Non-pigmented ciliary epithelial cell (primary cell): ENCODE measurements around the gene ANGPTL5.
"Not testable (repeated sequence)": the region's sequence is repeated elsewhere in the genome, so short reads cannot be mapped to it uniquely, and the experiment has no call there.

Experiments
- DNase-seq: peaks from one replicate; pipeline ENCODE4 v3.0.0-alpha.2; 2010; ENCODE audit warnings: low read depth

The ANGPTL5 gene

DNA sequence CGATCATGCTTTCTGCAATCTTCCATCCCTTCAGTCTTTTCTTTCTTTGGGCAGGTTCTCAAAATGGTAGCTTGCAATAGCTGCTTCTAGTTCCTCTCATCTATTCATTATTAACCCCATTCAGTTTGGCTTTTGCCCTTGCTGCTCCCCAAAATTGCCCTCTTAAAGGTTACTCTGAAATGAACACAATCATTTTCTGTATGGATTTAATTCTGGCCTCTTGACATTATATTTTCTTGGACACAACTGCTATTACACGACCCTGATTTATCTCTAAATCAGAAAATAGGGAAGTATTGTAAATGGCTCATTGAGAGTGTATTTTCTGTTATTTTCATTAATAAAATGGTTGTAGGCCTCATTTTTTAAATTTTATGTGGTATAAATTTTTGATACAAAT, at the start of gene ANGPTL5:
TSS of gene ANGPTL5 (minus strand) at position 101 of the 400 bp plus-strand sequence. CDS start 8,613 bp downstream, outside the sequence.
- DNase-seq = no peak

GRCh38 chr11:101964200-101964599, 47.9 kb upstream of the ANGPTL5 start:
- not testable (repeated sequence) for DNase-seq

- no peak for DNase-seq
Measured at GRCh38 chr11:101960231-101960630, 43.9 kb upstream of the ANGPTL5 start.

DNA sequence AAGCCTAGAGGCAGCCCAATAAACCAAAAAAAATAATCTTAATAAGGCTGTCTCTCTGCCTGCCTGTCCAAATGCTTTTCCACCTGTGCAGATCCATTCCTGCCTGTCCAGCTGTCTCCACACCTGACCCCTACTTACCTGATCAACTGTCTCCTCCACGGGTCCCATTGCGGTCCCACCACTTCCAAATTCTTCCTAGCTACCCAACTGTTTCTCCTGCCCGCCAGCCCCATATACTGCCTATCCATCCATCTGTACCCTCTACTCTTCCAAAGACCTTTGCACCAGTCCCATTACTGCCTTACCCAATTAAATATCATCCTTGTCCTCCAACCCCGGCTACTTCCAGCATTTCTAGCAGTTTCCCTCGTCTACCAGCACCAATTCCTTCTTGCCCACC, 39.4 kb upstream of the ANGPTL5 start:
- DNase-seq = no peak

DNA sequence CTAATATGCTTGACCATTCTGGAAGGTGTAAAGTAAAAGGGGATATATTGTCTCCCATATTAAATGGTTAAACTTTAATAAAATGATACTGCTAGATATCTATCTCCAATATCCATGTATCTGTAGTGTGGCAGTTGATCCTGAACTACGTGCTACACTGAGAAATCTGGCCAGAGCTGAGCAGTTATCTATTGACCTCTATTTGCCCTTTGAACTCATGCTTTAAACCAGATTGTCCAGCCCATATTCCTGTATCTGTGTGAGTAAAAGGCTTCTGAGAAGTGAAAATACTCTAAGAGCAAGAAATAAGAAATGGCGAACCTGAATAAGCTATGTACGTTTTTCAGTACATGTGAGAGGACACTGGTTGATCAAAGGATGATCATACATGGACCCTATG, 39.0 kb upstream of the ANGPTL5 start:
- DNase-seq = no peak

DNA sequence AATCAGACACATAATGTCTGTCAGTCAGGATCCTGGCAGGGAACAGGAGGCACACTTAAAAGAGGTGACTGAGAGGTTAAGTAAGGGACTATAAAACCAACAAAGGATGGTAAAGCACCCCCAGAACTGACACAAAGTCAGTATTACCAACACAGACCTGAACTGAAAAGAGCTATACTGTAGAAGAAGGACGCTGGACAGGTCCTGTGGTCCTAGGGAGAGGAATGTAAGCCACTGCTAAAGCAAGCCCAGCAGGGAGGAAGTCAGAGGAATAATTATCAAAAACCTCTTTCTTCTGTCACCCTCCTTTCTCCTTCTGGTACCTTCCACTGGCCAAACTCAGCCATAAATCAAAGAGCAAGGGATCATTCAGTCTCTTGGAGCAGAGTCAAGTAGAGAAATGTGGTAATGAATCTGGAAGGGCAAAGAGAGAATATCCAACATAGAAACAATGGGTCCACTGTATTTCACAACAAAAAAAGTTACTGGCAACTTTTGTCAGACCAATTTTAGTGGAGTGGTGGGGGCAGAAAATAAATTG, 33.4 kb upstream of the ANGPTL5 start:
- DNase-seq = no peak

- no peak for DNase-seq
Measured at GRCh38 chr11:101945448-101945847, 29.1 kb upstream of the ANGPTL5 start.

- DNase-seq = no peak
Measured at GRCh38 chr11:101944923-101945322, 28.6 kb upstream of the ANGPTL5 start.

- no peak for DNase-seq
Measured at GRCh38 chr11:101940901-101941520, 24.7 kb upstream of the ANGPTL5 start.

GRCh38 chr11:101931692-101932091, 15.4 kb upstream of the ANGPTL5 start:
- no peak for DNase-seq

GRCh38 chr11:101929294-101929915, 13.1 kb upstream of the ANGPTL5 start:
- no peak for DNase-seq

DNA sequence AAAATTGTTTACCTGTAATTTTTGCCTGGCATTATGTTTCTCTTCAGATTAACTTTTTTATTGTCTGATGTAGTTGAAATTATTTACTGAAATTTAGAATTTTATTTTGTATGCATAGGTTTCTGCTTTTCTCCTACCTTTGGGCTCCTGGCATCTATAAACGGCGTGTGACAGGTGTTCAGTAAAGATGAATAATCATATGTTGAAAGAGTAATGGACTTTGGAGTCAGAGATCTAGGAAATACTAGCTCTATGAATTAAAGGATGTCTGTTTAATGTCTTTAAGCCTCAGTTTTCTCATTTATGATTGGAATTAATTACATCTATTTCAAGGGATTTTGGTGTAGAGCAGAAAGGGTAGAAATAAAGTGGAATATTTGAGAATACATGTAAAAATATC, 7.2 kb upstream of the ANGPTL5 start:
- no peak for DNase-seq

GRCh38 chr11:101920992-101921391, 4.7 kb upstream of the ANGPTL5 start:
- DNase-seq = no peak

DNA sequence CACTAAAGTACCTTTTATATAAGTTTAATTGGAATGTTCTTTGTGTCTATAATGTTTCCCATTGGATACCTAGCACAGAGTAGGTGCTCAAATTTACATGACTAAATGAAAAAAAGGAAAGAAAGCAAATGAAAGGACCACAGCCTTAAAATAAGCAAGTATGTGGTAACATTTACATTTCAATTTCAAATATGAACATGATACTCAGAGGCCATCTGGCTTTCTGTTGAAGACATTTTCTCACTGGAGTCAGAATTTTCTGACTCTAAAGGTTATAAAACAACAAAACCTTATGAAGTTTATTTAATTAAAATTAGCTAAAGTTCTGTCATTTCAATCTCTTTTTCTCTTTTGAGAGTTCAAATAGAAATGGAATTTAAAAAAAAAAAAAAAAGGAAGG, 904 bp upstream of the ANGPTL5 start:
- DNase-seq = no peak

DNA sequence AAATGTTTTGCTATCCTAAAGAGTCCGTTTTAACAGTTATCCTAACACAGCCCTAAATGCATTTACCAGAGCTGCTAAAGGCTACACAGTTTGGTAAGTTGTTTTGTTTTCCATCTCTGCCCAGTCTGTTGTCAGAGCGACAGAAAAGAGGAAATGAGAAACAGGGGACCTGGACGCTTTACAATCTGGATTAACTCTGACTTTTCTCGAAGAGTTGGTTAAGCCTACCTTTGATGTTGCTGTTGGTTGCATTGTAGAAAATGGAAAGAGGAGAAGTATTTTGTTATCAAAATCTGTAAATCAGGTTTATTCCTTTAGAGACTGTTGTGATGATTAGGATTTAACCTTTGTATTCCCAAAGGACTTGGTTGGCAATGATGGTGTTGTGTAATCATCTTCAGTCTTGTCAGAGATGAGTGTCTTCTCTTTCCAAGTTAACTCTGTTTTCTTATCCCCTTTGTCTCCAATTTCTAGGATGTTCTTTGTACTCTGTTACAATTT, 481 bp downstream of the ANGPTL5 start:
- DNase-seq = no peak

DNA sequence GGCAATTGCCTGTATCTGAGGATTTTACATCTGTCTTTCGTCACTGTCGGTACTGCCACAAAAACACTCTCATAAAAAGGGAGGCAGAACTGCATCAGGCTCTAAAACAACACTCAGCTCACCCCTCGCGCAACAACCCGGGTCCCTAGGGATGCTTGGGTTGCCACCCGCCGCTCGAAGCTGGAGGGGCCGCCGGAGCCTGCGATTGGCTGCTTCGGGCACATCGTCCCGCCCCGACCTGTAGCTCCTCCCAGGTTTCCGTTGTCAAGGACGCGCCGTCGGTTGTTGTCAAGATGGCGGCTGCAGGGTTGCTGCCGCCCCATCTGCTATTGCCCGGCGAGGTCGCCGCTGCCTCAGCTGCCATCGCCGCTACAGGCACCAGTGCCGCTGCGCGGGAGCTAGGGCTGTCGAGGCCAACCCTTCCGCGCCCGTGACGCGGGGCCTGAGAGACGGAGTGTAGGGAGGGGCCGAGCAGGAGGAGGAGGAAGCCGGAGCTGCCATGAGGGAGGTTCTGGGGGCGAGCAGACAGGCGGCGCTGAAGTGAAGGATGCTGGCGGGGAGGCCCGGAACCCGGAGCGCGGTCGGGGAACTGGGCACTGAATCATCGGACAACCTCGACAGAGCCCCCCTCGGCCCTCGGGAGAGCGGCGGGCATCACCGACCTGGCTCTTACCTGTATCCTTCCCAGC, 1.4 kb downstream of the ANGPTL5 start, which contains the start of gene CEP126:
TSS of gene CEP126 (plus strand) at position 273 of the 689 bp plus-strand sequence. CDS start at position 548, 275 bp downstream.
- peak; percentile 67 for DNase-seq

- DNase-seq = no peak
Measured at GRCh38 chr11:101914341-101914737, 2.0 kb downstream of the ANGPTL5 start.

DNA sequence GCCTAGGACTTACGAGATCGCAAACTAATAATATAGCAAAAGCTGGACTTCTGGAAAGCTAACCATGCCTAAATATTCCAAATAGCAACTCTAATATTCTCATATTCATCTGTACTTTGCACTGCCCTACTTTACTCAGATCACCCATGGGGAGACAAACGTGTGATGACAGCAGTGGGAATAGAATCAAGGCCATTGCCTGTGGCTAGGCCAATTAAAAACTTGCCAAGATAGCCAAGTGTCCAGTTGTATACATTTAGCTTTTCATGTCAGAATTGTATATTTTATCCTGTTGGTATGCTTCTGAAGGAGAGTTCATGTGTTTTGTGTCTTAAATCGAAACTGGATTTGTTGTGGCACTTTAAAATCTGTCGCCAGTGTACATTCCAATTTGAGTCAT, 2.7 kb downstream of the ANGPTL5 start:
- no peak for DNase-seq

DNA sequence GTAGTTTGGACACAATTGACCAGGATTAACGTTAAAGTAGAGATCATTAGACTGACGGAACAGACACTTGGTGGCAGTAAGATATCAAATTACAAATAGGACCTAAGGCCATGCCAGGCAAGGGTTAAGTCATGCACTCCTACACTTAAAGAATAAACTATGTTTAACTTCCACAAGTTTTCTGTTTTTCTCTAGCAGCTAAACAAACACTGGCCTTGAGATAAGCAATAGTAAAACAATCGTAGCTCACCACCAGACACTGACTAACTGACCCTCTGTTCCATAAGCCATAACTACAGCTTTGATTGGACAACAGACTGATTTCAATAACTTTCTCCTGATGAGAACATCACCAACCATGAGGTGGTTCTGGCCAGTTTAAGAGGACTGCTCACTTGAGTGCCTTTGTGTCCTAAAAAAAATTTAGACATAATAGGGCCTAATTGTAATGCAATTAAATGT, 3.5 kb downstream of the ANGPTL5 start:
- DNase-seq = no peak

GRCh38 chr11:101909087-101909486, 7.2 kb downstream of the ANGPTL5 start:
- DNase-seq = no peak

- no peak for DNase-seq
Measured at GRCh38 chr11:101907815-101908214, 8.5 kb downstream of the ANGPTL5 start.

DNA sequence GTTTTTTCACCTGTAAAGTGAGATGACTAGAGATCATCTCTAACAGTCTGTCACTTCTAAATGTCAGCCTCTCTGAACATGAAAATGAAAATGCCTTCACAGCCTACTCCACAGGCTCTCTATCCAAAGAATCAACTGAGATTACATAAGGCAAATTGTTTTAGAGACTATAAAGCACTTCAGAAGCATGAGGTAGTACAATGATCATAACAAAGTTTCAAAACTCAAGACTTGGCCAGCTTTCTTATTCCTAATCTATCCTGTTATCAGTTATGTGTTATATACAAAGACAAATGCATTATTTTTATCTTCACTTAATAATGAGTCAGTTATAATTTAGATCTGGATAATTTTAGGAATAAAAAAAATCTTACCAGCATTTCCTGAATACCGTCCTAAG, 21.8 kb downstream of the ANGPTL5 start:
- no peak for DNase-seq

GRCh38 chr11:101889767-101890166, 26.6 kb downstream of the ANGPTL5 start:
- no peak for DNase-seq
